Medulla oblongata (tissue), 1 donor: ENCODE results near the gene CCNK.
A peak's percentile ranks its signal among the peaks of the same experiment; 100 is the strongest.

Experiments used
- DNase-seq: peaks from one replicate; pipeline ENCODE4 v3.0.0-alpha.2; 2015; ENCODE audit errors: extremely low spot score

Gene CCNK

DNA sequence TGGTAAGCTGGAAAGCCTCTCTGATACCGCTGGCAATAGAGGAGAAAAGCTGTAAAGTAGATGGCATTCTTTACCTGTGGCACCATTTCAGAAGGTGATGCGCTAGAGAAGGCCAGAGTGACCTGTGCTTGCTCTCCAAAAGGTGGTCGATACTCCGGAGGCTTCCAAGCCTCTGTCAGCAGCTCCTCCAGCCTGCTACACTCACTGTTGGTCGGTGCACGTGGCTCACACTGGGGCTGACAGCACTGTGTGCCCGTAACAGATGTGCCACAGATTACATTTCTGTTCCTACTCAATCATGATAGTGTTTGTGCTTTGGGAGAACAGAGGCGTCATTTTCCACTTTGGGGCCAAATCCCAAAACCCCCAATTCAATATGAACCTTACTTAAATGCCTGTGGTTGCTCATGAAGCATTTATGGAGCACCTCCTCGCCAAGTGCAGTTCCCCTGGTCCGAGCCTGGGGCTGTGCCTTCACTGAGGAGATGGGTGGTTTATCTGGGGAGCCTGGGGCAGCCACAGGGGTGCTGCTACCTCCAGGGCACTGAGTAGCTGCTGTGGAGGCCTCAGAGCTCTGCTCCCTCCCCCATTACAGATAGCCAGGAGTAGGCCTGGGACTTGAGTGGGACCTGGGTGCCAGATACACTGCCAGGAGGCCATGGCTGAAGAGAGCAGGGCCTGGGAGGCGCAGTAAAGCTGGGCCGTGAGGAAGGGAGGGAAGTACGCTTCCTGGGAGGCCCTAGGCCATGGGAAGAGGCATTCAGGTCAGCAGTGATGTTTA lies 26.8 kb downstream of the CCNK start:
- no peak for DNase-seq

DNA sequence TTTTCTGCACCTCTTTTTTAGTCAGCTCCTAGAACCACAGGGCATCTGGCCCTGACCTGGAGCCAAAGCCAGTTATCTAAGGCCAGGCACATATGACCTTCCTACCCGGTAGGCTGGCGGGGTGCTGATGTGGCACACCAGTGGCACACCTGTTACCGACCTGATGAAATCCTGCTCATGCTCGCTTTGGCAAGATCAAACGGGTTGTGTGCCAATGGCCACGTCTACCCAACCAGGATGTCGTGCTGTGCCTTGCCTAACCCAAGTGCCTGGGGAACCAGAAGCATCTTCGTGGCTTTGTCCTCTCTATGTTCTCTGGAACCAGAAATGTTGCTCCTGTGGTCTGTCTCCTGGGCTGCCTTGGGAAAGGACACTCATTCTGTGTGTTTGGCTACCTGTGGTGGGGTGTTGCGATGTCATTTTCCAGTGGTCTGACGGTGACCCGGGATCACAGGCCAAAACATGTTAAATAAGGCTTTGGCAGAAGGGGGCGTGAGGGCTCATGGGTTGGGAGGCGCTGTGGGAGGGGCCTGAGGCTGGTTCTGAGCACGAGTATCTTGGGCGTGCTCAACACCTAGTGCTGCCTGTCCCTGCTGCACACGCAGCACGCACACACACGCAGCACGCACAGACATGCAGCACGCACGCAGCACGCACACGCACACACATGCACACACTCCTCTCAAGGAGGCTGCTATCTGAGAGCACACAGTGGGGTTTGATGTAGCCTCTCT lies 27.9 kb downstream of the CCNK start:
- DNase-seq: no peak

DNA sequence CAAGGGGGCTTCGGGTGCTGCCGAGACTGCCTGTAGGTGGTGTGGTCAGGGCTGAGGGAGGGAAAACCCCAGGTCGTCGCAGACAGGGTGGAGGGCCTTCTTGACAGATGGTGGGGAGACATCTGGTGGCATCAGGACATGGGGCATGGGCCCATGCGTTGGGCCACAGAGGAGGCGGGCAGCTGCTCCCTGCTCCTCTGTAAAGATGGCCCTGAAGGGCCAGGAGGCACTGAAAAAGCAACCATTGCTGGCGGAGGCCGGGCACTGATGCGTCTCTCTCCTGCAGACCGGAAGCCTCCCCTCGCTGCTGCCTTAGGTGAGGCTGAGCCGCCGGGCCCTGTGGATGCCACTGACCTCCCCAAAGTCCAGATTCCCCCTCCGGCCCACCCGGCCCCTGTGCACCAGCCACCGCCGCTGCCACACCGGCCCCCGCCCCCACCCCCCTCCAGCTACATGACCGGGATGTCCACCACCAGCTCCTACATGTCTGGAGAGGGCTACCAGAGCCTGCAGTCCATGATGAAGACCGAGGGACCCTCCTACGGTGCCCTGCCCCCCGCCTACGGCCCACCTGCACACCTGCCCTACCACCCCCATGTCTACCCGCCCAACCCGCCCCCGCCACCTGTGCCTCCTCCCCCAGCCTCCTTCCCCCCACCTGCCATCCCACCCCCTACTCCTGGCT lies 28.8 kb downstream of the CCNK start:
- DNase-seq: no peak

DNA sequence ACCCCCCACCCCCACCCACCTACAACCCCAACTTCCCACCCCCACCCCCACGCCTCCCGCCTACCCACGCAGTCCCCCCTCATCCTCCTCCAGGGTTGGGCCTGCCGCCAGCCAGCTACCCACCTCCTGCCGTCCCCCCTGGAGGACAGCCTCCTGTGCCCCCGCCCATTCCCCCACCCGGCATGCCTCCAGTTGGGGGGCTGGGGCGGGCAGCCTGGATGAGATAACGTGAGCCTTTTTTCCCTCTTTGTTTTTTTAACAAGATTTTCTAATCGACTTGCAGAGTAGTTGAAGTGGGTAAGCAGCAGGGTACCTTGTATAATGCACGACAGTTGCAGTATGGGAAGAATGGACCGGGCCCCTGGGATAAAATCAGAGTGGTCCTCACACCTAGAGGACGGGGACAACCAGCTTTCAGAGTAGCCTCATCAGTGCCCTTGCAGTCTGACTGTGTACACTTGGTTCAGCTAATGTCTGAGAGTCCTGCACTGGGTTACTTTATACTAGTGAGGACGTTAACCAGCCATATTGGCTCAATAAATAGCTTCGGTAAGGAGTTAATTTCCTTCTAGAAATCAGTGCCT lies 29.4 kb downstream of the CCNK start:
- DNase-seq: no peak

DNA sequence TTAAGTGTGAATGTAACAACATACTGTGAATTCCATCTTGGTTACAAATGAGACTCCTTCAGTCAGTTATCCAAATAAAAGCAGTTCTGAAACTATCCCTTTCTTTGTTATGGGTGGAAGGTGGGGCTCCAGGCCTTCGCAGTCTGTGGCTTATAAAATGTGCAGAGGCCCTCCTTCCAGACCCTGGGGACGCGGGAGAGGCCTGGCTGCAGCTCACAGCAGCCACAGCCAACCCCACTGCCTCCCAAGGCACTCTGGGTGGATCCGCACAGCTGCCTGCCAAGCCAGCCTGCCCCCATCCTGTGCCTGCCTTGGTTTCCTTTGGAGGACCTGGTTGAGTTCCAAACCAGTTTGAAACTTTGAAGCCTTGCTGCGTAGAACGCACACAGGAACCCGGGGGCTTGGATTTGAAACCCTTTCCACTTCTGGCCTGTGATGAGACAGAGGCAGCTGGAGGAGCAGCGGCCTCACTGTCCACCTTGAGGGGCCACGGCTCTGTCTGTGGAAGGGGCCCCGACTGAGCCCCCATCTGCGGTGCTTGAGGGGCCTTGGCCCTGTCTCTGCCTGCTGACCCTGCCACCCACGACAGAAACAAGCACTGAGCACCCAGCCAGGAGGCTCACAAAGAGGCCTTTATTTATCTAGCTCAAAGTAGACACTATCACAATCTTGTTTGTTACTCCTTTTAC lies 30.4 kb downstream of the CCNK start:
- peak; percentile 64 for DNase-seq

DNA sequence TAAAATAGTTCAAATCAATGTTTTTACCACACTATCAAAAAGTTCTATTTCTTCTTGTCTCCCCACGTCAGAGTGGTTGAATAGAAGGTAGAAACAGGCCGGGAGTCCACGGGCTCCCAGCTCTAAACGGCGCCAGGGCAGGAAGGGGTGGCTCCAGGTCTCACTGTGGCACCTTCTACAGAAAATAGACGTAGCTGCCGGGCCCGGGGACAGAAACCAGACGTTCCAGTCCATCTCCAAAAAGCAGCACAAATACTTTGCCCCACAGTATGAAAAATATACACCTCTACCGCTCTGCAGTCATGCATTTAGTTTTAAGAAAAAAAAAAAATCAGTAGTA lies 30.9 kb downstream of the CCNK start:
- no peak for DNase-seq

DNA sequence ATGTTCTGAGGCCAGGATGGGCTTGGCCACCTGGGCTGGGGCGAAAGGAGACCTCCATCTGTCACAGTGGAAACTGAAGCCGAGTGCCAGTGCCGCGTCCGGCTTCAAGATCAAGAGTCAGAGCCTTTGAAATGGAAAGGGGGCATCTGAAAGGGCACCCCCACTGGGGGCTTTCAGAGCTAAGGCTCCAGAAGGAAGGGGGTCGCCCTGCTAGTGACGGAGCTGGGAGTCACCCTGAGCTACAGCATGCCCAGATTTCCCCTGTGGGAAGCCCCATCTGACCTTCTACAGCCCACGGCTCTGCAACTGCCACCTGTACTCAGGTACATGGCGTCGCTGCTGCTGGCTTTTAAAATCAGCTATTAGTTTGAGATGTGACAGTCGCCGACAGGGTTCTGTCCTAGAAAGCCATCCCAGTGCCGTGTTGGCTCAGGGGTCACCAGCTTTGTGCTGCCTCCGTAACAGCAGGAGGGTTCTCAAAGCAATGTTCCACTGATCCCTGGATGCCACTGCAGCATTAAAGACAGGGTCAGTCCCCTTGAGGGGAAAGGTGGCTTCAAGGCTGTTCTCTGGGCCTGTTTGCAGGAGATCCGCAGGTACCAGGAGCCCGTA lies 31.5 kb downstream of the CCNK start:
- DNase-seq: no peak

DNA sequence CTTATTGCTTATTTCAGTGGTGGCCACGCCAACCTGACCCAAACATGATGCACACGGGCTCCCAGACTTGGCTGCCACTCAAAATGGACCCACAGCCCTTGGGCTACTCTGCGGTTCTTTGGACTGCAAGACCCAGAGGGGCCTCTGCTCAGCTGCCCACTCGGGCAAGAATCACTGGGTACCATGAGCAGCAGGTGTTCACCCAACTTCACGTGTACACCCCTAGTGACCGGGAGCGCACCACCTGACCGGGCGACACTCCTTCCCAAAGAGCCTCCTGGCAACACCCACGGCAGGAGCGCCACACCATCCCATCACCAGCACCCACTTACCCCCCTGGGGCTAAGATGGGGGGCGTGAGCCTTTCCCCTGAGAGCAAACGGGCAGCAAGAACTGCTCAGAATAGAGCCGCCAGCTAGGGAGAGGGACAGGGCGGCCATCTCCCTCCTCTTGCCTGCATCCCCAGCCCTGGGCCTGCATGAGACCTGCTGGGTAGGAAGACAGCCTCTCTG lies 32.0 kb downstream of the CCNK start:
- DNase-seq: no peak

DNA sequence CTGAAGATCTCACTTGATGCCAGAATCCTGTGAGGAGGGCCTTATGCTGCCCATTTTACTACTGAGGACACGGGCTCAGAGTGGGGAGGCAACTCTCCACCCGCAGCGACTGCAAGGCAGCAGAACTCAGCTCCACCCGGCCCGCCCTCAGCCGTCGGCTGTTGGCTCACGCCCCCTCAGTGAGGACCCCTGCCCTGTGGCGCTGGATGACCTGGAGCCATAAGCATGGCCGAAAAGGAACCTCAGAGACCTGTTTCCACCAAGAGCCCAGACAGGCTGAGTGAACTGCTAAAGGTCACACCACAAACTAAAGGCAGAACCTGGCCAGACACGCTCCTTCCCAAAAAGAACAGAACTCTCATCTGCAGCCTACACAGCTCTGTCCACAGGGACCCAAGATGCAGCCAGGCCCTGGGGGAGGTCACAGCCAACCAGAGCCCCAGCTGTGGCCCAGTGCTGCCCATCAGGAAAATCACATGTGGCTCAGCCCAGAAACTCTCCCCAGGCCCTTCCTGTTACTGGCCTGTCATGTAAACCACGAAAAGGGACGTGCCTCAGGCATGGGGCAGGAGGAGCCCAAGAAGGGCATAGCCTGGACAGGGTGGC lies 32.8 kb downstream of the CCNK start:
- no peak for DNase-seq

DNA sequence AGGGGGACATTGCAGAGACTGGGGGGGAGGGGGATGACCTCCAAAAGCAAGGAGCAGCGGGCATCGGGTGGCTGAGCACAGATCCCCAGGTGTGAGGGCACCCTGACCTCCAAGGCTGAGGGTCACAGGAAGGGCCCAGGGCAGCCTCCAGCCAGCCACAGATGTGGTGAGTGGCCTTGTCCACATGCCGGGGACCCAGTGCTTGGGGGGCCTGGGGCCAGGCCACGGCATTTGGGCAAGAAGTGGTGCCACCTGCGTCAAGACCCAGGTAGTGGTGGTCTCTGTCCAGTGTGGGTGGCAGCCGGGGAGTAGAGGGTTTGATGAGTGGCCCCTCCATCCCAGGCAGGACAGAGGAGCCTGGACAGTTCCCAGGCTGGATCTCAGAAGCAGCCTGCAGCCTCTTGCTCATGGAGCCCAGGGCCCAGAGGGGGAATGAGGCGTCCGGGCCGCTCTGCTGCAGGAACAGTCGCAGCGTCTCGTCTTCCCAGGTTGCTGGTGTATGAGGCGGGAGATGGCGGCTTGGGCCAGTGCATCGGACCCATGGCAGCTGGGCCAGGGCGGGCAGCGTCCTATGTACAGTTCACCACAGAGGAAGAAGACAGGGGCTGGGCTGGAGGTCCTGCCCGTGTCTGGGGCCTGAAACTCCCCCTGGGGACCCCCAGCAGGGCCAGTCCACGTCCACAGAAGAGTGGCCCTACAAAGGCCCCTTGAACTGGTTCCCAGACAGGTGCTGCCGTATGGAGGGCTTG lies 33.5 kb downstream of the CCNK start:
- no peak for DNase-seq

DNA sequence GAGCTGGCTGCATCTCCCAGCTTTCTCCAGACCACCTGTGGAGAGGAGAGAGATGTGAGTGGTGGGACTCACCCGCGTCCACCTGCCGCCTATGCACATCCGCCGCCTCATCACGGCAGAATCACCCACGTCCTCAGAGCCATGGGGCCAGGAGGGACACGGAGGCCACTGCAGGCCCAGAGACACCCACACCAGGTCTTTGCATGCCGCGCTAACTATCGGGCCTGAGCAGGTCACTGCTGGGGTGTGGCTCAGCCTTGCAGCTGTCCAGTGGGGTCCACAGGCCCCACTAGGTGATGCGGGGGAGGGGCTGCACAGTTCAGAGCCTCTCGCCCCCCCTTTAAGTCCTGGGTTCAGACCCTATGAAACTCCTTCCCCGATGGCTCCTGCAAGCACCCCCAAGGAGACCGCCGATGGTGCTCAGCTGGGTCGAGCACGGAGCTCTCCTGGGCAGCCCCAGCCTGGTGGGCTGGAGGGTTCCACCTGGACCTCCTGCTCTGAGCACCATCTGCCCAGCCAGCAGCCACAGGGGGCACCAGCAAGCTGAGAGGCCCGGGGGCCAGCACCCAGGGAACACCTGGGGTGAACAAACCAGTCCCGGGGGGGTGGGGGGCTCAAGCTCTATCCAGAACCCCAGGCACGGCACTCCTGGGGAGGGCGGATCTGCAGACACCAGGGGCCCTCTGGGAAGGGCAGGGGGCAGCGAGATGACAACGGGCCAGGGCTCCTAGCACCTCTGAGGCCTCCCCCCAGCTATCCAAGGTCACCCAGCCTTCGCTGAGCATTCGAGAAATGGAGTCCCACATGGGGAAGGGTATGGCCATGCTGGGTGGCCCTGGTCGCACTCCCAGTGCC lies 34.3 kb downstream of the CCNK start:
- DNase-seq: no peak

DNA sequence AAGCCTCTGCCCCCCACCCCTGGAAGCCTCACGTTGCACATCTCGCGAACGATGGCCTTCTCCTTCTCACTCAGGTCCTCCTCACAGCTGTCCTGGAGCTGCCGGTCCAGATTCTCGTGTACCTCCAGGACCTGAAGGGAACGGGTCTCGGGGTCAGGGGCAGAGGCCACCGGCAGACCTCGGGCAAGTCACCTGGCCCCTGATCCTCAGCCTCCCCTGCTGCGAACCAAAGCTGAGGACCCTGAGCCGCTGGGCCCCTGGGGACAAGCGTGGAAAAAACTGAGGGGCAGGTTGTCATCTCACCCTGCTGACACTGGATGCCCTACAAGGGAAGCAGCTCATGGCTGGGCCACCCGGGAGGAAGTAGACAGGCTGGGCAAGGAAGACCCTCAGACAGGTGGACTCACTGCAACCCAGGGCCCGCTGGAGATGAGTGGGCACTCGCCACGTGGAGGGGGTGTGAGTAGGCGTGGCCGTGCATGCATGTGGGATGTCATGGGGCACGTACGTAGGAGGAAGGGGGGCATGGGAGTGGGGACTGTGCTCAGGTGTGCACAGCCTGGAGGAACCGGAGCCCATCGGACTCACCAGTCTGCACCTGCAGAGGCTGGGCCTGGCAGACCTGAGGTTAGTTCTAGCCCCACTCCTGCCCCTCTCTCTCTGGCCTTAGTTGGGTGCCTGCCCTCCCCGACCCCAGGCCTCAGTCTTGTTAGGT lies 35.1 kb downstream of the CCNK start:
- DNase-seq: no peak

DNA sequence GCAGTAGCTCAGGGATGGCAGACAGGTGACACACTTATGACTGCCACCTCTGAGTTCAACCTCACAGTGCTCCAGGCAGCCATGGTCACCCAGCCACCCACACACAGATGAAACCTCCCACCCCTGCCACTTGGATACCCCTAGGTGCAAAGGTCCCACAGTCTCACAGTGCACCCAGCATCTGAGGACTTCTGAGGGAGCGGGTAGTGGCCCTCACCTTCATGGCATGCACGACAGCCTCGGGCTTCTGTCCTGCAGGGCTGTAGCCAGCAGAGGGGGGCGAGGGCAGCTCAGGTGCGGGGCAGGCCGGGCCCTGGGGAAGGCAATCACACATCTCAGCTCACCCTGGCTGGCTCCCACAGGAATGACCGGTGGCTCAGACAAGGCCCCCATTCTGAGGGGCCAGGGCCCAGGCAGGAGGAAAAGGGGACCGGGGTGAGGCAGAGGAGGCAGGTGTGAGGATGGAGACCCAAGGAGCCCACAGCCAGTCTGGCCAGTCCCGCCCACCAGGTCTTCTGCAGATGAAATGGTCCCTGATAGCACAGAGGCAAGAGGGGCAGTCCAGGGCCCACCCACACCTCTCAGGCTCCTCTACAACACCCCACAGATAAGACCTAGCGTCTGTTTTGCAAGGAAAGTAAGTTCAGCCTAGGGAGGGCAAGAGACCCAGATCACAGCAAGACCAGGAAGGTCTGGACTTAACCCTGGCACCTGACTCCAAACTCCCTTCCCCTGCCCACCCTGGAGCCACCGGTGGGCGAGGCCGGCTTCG lies 35.8 kb downstream of the CCNK start:
- DNase-seq: no peak

DNA sequence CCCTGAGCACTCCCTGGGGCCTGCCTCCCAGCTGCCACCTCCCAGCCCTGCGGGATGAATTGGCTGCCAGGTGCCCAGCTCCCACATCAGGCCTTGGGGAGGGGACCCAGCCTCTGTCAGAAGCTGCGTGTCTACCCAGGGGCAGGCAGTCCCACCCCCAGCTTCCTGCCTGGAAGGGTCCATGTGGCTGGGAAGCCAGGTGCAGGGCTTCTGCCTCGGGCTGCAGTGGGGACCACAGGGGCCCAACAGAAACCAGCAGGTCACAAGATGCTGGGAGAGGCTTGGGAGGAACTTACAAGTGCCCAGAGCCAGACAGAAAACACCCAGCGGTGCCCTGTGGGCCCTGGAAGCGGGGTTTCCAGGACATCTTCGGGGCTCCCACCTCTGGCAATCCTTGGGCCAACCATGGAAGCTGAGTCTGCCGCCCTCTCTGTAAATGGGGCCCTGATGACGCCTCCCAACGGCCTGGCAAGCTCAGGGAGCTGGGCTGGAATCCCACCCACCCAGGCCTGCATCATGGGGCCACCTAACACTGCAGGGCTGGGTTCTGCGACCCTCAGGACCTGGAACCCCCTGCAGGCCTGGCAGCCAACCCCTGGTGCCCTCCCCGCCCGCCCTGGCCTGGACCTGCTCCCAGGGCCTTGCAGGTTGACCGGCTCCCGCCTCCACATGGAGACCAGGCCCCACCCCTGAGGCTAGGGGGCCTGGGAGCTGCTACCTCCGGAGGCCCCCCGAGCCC lies 36.6 kb downstream of the CCNK start:
- no peak for DNase-seq

DNA sequence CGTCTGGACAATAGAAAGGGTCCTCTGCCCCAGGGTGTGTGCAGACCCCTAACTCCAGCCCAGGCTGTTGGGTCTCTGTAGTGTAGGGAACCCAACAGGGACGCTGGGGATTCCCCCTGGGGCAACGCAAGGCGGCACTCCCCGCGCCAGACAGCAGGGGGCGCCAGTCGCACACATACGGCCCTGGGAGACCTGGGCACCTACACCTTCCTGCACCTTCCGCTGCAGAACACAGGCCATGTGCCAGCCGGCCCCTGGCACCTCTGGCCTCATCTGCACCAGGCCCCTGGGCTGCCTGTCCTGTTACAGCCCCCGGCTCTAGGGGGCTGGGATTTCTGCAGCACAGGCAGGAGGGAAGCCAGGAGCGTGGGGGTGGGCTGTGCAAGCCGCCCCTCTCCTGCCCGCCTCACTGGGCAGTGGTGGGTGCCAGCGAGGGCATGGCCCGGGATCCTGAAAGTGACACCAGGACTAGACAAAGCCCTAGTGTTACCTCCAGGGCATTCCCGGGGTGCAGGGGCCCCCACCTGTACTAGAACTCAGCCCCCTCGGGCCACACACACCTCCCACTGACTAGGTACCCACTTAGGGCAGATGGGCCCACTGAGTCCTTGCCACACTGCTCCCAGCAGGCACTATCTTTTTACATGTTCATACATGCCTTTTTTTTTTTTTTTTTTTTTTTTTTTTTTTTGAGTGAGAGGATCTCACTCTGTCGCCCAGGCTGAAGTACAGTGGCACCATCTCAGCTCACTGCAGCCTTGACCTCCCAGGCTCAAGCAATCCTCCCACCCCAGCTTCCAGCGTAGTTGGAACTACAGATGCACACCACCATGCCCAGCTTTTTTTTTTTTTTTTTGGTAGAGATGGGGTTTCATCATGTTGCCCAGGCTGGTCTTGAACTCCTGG lies 37.5 kb downstream of the CCNK start:
- DNase-seq: peak; percentile 57

DNA sequence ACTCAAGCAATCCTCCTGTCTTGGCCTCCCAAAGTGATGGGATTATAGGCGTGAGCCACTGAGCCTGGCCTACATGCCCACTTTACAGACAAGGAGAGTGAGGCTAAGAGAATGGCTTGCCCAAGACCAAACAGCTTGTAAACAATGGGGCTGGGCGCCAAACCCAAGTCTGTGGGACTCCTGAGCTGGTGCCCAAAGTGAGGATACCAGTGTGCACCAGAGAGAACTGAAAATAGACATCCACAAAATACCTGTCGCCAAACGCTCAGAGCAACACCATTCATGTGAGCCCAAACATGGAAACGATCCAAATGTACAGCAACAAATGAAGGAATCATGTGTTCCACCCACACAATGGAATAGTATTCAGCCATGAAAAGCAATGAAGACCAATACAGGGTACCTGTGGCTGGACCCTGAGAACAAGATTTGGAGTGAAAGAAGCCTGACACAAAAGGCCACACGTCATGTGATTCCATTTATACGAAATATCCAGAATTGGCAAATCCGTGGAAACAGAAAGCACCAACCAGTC lies 38.2 kb downstream of the CCNK start:
- DNase-seq: no peak
